AG04449 (cell line): Measurements from ENCODE around the gene RALGPS1.

Experiments
- CTCF ChIA-PET: fragments of 350-600 bp; formaldehyde crosslinking; extraction: SDS; loops from one replicate; lab custom pipeline; 2021; ENCODE audit warnings: antibody characterized with exemption; lab: Yijun Ruan, JAX
- POLR2A ChIA-PET: fragments of 400-600, 350-600 bp; formaldehyde crosslinking; extraction: SDS; loops from one replicate; lab custom pipeline; 2020; ENCODE audit warnings: antibody characterized with exemption, inconsistent platforms; lab: Yijun Ruan, JAX
- DNase-seq: peaks from one replicate; pipeline ENCODE4 v3.0.0-alpha.2; 2010; ENCODE audit warnings: low read depth, low spot score
- H3K4me3 ChIP-seq: 2 replicates; pipeline ENCODE4 v1.5.1; 2011; ENCODE audit warnings: low read depth, mild to moderate bottlenecking, control low read depth, low read length
- CTCF ChIP-seq: IDR thresholded peaks from one replicate; pipeline ENCODE4 v1.5.1; 2011; ENCODE audit warnings: mild to moderate bottlenecking, moderate library complexity, low read length, control low read depth, inconsistent platforms; ENCODE audit not compliant: insufficient read depth; ENCODE audit errors: missing control alignments

Gene RALGPS1

GRCh38 chr9:127099664-127100063 is 185.1 kb downstream of the RALGPS1 start:
- no peak for TF ChIP-seq CTCF
- DNase-seq, result no peak
- ChIA-PET POLR2A (no interaction called here), CTCF (no interaction called here)
- no peak overlapping the region for H3K4me3 ChIP-seq

GRCh38 chr9:127102176-127102575 is 187.6 kb downstream of the RALGPS1 start:
- no peak overlapping the region for H3K4me3 ChIP-seq
- TF ChIP-seq CTCF, result no peak
- ChIA-PET POLR2A (no interaction called here), CTCF (interaction anchor here (2.0 kb wide), 1 partner anchor 98 kb away, joined by 7 read pairs; no protein-coding TSS in a partner anchor)
- DNase-seq, result no peak

- DNase-seq, result no peak
- ChIA-PET POLR2A (no interaction called here), CTCF (interaction anchor here (1.7 to 2.0 kb wide), 2 partner anchors 22 to 97 kb away, joined by 6 to 7 read pairs; no protein-coding TSS in a partner anchor)
- no peak overlapping the region for H3K4me3 ChIP-seq
- no peak for TF ChIP-seq CTCF
Measured at GRCh38 chr9:127102788-127103187, 188.2 kb downstream of the RALGPS1 start.

- no peak for TF ChIP-seq CTCF
- no peak overlapping the region for H3K4me3 ChIP-seq
- POLR2A ChIA-PET, result no interaction called here
- CTCF ChIA-PET, result no interaction called here
- no peak for DNase-seq
Measured at GRCh38 chr9:127104581-127105311, 190.2 kb downstream of the RALGPS1 start.

- no peak for DNase-seq
- no peak overlapping the region for H3K4me3 ChIP-seq
- no peak for TF ChIP-seq CTCF
- POLR2A ChIA-PET, result no interaction called here
- CTCF ChIA-PET, result interaction anchor here (2.6 kb wide), 1 partner anchor 93 kb away, joined by 8 read pairs; no protein-coding TSS in a partner anchor
Measured at GRCh38 chr9:127105805-127106465, 191.4 kb downstream of the RALGPS1 start.

- ChIA-PET POLR2A (no interaction called here), CTCF (interaction anchor here (2.6 kb wide), 1 partner anchor 92 kb away, joined by 8 read pairs; no protein-coding TSS in a partner anchor)
- no peak for TF ChIP-seq CTCF
- DNase-seq, result no peak
- no peak overlapping the region for H3K4me3 ChIP-seq
Measured at GRCh38 chr9:127106466-127106855, 191.9 kb downstream of the RALGPS1 start.
